WI38 (cell line): ENCODE data around the gene SYNJ2.
A peak's percentile ranks its signal among the peaks of the same experiment; 100 is the strongest.

Experiments
- H3K4me3 ChIP-seq: 2 replicates; pipeline ENCODE4 v1.5.1; 2011; ENCODE audit warnings: low read depth, mild to moderate bottlenecking, control low read depth, low read length
- TF ChIP-seq, protein P1 (sequence below): IDR thresholded peaks from 2 replicates; pipeline ENCODE4 v1.5.1; 2012; ENCODE audit warnings: low read depth, mild to moderate bottlenecking, control low read depth, low read length

Gene SYNJ2

DNA sequence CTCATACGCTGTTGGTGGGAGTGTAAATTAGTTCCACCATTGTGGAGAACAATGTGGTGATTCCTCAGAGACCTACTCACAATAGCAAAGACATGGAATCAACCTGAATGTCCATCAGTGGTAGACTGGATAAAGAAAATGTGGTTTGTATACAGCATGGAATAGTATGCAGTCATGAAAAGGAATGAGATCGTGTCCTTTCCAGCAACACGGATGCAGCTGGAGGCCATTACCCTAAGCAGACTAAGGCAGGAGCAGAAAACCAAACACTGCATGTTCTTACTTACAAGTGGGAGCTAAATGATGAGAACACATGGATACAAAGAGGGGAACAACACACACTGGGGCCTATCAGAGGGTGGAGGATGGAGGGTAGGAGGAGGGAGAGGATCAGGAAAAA is 54.6 kb downstream of the SYNJ2 start:
- TF ChIP-seq, protein P1, sequence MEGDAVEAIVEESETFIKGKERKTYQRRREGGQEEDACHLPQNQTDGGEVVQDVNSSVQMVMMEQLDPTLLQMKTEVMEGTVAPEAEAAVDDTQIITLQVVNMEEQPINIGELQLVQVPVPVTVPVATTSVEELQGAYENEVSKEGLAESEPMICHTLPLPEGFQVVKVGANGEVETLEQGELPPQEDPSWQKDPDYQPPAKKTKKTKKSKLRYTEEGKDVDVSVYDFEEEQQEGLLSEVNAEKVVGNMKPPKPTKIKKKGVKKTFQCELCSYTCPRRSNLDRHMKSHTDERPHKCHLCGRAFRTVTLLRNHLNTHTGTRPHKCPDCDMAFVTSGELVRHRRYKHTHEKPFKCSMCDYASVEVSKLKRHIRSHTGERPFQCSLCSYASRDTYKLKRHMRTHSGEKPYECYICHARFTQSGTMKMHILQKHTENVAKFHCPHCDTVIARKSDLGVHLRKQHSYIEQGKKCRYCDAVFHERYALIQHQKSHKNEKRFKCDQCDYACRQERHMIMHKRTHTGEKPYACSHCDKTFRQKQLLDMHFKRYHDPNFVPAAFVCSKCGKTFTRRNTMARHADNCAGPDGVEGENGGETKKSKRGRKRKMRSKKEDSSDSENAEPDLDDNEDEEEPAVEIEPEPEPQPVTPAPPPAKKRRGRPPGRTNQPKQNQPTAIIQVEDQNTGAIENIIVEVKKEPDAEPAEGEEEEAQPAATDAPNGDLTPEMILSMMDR: no peak
- H3K4me3 ChIP-seq: no peak overlapping the region

DNA sequence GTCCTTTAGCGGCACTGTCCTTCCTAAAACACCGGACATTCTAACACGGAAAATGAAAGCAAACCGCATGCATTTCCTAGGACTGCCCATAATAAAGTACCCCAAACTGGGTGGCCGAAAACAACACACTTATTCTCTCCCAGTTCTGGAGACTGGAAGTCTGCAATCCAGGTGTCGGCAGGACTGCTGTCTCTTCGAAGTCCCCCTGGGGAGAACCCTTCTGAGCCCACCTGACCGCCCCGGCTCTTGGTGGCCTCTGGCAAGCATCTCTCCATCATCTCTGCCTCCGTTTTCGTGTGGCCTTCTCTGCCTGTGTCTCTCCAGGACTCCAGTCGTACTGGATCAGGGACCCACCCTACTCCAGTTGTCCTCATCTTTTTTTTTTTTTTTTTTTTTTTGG is 55.4 kb downstream of the SYNJ2 start:
- no peak overlapping the region for H3K4me3 ChIP-seq
- TF ChIP-seq, protein P1: no peak

DNA sequence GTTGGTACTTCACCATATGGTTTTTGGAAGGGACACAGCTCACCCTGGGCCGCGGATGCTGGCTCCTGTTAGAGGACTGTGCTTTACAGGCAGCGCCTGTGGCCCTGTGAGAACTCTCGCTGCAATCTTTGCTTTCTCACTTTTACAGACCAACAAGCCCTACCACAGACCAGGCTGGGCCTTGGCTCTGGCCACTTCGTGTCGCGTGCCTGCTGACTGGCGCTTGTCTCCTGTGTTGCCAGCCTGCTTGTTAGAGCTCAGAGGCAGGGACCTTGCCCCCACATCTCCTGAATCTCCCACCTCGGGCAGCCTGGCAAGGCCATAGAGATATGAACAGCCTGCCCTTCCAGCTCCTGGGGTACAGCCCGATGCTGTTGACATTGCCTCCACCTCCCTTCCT is 56.1 kb downstream of the SYNJ2 start:
- no peak overlapping the region for H3K4me3 ChIP-seq
- TF ChIP-seq, protein P1: no peak

DNA sequence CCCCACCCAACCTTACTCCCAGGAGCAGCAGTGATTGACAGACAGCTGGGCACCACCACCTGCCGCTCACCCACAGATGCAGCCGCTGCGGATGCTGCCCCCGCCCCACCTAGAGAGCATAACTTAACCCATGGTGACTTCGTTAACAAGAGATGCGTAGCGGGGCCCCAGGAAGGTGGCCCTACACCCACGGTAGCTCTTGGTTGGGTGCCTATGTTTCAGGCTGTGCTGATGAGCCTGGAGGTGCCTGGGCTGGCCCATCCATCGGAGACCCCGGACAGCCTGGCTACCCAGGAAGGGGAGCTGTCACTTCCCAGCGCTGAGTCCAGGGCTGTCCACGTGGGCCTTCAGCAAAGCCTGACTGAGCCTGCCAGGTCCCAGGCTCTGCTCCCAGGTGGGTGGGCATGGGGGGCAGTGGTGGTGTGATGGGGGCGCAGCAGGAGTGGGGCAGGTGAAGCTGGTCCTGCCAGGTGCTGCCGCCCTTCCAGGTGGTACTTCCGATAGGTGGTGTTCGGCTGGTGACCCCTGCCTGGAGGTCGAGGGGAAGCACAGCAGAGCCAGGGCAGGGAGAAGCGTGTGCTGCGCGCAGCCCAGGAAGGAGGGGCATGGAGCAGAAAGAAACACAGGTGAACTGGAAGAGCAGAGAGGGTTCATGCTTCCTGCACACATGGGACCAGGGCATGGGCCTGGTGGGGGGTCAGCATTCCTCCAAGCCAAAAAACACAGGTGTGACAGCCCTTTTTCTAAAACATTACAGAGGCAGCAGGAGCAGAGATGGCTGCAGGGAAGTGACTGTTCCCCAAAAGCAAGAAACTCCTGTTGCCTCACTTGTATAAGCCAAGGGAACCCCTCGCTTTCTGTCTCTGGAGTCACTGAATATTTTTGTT is 56.9 kb downstream of the SYNJ2 start:
- H3K4me3 ChIP-seq: no peak overlapping the region
- TF ChIP-seq, protein P1: no peak

DNA sequence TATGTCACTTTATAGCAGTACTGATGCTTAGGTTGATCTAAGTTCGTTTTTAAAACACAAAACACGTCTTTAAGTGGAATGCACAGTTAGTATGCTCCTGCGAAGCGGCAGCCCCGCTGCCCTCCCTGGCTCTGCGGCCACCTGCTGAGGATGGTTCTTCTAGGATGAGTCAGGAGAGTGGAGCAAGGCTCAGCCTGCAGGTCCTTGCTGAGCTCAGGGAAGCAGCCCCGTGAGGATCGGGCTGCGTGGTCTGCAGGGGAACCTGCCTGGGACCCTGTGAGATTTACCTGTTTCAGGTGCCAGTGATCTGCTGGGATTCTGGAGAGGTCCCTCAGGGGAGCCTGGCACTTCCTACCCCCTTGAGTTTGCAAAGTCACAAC is 57.5 kb downstream of the SYNJ2 start:
- no peak overlapping the region for H3K4me3 ChIP-seq
- TF ChIP-seq, protein P1: no peak

DNA sequence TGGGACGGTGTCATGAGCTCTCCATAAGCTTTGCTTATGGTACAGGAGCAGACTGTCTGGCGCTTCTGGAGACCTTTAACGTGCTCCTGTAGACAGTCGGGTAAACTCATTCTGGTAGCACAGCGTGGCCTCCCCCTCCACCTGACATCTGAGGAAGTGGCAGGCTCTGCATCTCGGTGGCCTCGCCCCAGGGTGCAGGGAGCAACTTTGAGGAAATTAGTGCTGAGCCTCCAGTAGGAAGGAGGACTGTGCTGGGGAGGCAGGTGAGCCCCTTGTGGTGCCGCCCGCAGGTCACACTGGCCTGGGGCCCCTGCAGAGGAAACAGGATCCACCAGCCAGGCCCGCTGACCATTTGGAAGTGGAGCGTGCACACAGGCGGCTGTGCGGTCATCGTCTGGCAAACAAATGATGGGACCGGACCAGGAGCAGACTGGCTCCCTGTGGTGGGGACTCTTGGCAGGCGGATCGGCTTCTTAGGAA is 57.9 kb downstream of the SYNJ2 start:
- TF ChIP-seq, protein P1: no peak
- no peak overlapping the region for H3K4me3 ChIP-seq

DNA sequence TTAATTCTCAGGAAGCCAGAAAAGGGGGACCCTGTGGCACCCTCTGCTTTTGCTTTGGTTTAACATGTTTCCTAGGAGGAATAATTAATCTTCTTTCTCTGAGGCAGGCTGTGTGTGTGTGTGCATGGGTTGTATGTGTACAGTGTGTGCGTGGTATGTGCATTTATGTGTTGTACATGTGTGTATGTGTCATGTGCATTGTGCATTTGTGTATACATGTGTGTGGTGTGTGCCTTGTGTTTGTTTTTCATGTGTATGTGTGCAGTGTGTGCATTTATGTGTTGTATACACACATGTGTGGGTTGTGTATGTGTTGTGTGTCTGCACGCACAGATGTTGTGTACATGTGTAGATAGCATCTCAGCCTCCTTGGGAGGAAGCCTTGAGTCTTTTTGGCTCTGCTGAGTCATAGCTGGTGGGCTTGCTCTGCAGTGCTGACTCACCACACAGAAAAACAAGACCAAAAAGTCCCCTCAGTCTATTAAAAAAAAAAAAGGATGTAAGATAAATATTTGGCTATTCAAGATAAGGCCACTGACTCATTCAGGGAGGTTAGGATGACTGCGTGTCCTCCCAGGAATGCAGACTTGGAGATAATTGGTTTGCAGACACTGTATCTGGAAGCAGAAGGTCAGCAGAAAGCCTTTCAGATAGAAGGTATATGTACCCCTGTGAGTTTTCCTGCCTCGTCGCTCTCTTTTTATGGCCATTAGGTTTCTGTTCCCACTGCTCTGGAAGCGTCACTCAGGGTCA is 58.6 kb downstream of the SYNJ2 start:
- H3K4me3 ChIP-seq: peak overlapping the region; percentile 37
- TF ChIP-seq, protein P1: no peak
